GM19455 (cell line): ENCODE data around the gene SLC25A11.
A peak's percentile ranks its signal among the peaks of the same experiment; 100 is the strongest.

Experiments
- ATAC-seq: cut with Tn5 transposase; IDR thresholded peaks from one replicate; pipeline ENCODE4 v1.9.1; 2021; ENCODE audit not compliant: unreplicated experiment

The SLC25A11 gene, protein sequence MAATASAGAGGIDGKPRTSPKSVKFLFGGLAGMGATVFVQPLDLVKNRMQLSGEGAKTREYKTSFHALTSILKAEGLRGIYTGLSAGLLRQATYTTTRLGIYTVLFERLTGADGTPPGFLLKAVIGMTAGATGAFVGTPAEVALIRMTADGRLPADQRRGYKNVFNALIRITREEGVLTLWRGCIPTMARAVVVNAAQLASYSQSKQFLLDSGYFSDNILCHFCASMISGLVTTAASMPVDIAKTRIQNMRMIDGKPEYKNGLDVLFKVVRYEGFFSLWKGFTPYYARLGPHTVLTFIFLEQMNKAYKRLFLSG

DNA sequence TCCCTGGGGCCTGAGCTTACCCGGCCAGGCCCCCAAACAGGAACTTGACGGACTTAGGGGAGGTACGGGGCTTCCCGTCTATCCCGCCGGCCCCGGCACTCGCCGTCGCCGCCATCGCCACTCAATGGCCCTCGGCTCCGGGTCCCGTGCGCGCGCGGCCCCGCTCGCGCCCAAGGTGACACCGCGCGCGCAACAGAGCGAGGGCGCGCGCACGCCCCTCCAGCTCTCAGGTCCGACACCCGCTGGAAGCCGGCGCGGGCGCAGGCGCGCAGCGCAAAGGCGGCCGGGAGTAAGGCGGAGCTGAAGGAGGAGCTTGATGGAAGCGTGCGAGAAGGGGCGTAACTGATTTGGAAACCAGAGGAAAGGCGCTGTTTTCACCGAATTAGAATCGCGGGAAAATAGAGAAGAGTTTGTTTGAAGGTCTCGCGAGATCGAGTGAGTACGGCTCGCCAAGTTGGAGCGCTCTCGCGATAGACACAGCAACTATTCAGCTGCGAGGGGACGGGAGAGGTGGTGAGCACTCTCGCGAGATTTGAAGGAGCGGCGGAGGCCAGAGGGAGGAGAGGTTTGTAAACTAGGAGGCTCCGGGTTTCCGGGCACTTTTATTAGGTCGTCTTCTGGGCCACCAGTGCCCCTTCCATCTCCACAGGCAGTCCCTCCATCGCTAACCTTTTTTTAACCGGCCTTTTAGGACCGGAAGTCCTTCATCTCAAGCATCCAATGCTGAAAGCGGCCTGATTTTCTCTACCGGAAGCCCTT, at the start of gene SLC25A11, which contains the start of gene RNF167:
Gene SLC25A11 (minus strand): TSS at position 251 of the 759 bp plus-strand sequence. CDS start 136 bp downstream, at position 115.
Gene RNF167 (plus strand): TSS at position 473 of the 759 bp plus-strand sequence. CDS start 642 bp downstream, outside the sequence.
- peak; percentile 65 for ATAC-seq

DNA sequence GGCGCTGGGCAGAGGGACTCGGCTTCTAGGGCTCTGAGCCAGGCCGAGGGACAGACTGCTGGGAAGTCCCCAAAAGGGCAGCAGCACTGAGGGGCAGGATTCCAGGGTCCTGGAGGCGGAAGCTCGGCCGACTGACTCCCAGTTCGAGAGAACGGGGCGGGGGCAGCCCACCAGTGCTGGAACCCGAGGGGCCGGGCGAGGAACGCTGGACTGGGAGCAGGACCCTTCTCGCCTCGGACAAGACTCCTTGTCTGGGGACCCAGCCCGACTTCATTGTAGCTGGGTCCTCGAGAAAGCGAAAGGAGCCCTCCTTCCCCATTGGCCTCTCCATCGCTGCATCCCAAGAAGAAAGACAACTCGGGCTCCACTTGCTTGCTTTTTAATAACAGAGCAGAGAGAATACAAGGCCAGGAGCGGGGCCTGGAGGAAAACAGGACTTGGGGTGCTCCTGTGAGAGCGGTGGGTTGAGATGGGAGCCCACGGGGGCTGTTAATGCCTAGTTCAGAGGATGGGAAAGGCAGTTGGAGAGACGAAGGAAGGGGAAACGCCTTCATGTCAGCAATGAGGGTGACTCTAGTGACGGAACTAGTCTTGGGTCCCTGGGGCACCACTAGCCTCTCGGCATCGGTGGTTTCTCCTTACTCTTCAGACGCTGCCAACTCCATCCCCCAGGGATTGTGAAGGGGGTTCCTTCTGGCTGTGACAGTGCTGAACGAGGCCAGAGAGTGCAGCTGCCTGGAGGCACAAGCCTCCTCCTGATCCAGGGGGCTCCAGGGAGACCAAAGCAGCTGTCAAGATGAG, 48.1 kb upstream of the SLC25A11 start:
- no peak for ATAC-seq

DNA sequence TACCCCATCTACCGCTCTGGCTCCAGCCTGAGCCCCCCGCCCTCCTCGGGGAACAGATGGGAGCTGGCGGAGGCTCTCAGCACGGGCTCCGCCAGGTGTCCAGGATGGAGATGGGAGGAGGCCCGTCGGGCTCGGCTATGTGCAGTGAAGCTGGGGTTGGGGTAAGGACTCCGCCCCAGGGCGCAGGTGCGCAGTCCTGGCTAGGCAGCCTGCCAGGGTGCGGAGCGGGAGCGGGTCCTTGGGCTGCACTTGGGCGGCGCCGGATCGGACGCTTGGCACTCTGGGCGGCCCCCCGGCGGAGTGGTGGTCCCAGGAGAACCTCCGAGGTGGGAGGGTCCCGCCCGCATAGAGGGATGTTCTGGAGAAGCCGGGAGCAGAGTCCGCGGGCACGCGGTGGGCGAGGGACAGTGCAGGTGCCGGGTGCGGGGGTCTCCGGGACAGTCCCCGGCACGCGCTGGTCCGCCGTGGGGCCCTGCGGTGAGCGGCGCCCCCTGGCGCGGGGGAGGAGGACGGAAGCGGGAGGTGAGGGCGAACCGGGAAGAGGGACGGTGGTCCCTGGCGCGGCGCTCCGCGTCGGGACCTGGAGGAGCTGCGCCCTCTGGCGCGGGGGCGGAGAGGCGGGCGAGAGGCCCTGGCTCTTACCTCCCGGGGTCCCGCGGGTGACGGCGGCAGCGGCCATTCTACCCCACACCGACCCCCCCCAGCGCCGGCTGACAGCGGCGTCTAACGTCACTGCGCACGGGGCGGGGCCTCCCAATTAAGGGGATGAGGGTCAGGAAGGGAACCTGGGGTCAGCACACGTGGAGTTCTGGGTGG, 47.3 kb upstream of the SLC25A11 start, which contains the start of gene CAMTA2:
Gene CAMTA2 (minus strand): TSS at position 725 of the 816 bp plus-strand sequence. CDS start 1,453 bp downstream, outside the sequence.
- peak; percentile 59 for ATAC-seq

DNA sequence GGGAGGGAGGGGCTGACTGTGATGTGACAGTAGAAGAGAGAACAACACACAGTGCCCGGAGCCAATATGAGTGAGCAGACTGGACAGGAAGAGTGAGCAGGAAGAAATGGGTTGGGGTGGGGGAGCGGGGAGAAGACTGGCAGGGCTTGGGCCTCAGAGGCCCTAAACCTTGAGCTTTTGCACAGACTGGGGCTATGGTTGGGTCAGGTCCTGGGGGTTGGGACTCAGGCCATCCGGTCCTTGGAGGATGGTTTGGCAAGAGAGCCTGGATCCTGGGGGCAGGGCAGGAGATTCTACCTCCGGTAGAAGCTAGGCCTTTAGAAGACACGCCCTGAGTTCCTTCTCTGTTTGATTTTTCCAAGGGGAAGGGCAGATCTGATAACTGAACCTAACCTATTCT, 46.6 kb upstream of the SLC25A11 start:
- ATAC-seq, result no peak

DNA sequence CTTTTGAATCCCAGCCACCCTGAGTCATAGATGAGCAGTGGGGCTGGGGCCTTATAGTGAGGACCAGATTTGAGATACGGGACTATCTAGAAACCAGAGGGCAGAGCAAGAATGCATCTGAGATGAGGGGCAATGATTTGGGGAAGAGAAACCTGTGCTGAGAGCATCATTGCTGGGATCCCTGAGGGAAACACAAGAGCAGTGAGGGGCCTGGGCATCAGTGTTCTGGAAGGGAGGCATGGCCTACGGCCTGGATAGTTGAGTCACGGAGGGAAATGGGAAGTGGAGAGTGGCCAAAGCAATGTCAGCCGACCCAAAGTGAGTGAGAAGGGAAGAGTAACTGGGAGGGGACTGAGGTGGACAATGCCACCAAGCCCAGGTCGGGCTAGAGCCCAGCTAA, 42.5 kb upstream of the SLC25A11 start:
- ATAC-seq, result no peak

- ATAC-seq, result no peak
Measured at GRCh38 chr17:4980644-4981216, 40.9 kb upstream of the SLC25A11 start.

DNA sequence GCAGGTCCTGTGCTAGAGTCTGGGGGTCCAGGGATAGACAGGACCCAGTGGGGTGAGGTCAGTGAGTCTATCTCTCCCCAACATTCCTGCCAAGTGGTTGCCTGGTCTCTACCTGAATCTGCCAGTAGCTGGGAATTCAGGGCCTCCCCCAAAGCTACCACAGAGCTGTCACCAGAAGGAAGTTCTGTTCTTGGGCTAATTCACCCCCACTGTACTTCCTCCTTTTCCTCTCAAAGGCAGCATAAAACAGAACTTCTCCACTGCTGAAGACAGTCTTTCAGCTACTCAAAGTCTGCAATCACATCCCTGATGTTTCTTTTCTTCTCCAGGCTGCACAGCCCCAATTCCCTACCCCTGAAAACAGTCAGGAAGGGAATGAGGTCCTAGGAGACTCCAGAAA, 38.9 kb upstream of the SLC25A11 start:
- ATAC-seq, result no peak

DNA sequence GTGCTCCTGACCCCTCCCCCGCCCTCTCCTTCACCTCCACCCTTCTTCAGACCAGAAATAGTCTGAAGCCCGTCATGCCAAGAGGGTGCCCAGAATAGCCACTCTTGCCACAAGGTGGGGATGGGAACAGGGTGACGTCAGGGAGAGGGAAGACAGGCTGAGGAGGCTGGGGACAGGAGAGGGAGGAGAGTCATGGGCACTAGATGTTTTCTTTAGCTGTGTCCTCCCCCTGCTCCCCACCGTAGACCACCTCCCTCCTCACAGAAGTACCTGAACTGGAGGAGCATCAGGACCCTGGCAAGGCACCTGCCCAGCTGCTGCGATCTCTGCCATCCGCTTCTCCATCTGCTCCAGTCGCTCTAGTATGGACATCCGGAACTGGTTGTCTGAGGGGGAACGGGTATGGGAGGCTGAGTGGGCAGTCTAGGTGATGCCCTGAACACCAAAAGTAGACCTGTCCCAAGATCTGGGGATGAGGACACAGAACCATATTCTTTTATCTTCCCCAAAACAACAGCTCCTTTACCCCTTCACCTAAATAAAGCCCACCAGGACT, 34.3 kb upstream of the SLC25A11 start:
- no peak for ATAC-seq

DNA sequence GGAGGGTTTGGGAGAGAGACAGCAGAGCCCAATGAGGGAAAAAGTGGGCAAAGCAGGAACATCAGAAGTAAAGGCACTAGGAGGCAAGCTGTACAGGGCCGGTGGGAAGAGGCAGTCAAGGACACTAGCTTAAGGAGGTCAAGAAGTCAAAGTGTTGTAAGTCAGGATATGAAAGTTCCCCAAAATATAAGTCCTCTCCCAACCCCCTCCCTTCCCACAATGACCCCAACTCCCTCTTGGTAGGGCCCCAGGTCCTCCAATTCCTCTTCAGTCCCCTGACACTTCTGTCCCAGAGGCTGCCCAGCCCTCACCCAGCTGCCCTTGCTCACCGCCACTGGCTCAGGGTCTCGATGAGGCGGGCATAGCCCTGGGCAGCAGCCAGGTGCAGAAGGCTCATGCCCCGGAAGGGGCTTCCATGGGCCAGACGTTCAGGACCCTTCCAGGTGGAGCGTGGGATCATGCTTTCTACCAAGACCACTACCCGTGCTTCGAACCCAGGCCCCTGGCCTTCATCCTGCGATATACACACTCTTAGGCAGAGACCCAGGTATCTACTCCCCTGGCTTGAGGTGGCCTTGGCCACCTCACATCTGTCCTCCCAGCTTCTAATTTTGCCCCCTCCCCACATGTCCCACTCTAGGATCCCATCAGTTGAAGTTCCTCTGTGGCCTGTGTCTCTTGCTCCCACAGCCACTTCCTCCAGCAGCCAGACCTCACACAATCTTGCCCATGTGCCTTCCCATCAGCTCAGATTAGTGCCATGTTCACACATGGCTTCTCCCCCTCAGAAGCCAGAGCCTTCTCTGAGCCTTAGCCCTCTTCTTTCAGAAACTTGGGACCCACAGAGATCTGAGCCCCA, 33.6 kb upstream of the SLC25A11 start:
- ATAC-seq, result no peak

GRCh38 chr17:4972752-4973151, 32.9 kb upstream of the SLC25A11 start:
- no peak for ATAC-seq

DNA sequence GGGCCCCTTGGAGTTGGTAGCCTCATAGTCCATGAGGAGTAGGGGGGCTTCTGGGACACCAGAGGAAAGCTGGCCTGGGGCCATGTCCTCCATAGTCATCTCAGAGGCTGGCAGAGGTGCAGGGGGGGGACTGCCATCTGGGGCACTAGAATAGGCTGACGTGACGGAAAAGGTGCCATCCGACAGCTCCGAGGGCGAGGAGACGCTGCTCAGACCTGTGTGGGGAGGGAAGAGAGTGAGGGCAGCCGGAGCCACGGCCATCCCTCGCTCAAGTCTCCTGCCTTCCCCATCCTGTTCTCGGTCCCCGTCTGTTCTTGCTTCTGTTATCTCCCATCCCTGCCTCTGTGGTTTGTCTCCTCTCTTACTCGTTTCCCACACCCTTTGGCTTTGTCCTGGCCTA, 32.5 kb upstream of the SLC25A11 start:
- no peak for ATAC-seq

DNA sequence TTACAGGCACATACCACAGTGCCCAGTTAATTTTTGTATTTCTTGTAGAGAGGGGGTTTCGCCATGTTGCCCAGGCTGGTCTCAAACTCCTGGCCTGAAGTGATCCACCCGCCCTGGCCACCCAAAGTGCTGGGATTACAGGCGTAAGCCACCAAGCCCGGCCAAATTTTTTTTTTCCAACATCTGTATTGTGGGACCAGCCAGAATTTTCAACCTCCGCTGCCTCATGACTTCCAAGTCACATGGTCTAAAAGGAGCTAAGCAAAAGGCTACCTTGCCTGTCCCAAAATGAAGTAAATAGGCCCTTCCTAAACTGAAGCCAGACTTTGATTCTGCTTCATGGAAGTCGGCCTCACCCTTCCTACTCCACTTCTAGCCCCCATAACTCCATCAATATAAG, 32.0 kb upstream of the SLC25A11 start:
- ATAC-seq, result no peak

GRCh38 chr17:4970273-4970672, 30.4 kb upstream of the SLC25A11 start:
- ATAC-seq, result no peak

DNA sequence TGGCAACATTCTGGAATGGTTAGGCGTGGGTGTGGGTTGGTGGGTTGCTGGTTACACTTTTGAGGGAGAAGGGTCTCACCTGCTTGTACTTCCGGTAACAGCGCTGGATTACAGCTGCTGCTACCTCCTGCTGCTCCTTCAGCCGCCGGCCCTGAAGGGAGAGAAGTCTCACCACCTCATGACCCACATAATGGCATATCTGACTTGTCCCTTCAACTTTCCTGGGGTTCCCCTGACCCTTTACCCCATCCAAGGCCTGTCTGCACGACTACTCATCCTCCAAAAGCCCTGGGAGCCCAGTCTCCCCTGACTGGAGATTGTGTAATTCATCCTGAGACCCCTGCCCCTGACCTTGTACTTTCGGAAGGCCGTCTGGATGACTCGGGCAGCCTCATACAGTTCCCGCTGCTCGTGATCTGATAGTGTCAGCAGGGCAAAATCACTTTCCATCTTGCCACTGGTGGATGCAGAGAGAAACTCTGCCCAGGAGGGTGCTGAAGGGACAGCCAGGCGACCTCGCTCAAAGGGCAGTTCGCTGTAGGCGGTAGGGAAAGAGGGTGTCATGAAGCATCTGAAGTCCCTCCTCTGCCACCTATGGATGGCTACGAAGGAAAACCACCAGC, 29.8 kb upstream of the SLC25A11 start:
- no peak for ATAC-seq

DNA sequence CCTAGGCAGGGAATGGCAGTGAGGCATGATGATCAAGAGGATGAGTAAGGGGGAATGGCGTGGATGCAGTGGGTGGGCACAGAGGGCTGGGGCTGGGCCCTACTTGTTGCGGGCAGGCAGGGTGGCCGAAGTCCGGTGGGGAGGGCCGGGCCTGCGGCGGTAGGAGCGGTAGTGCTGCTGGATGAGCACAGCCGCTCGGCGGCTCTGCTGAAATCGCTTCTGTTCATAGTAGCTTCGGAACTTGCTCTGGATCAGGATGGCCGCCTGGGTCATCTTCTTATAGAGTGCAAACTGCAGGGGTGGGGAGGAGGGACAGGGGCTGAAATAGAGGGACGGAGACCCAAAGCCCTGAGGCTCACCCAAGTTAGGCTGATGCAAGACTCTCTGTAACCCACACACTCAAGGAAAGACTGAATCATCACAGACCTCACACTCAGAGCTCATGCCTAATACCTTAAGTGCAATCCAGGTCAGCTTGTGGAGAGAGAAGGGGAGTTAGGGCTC, 29.3 kb upstream of the SLC25A11 start:
- ATAC-seq, result no peak

DNA sequence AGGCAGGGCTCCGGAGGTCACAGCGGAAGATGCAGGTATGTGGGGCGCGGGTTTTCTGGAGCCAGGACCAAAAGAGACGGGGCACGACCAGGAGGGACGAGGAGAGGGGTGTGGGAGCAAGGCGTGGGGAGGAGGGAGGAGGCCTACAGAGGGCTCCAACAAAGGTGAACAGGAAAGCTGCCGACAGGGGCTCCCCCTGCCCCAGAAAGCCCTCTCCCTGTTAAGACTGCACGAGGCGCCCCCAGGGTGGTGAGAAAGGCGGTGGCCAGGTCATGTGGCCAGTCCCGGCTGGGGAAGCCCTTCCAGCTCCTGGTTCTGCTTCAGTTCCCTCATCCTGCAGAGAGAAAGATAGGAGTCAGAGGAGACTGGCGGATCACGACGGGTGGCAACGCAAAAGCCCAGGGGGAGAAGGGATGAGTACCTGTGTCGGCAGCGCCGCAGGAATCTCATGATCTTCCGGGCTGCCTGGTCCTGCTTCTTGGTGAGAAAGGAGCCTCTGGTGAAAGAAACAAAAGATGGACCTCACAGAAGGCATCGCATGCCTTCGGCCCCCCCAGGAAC, 28.7 kb upstream of the SLC25A11 start:
- no peak for ATAC-seq

GRCh38 chr17:4967539-4968485, 28.0 kb upstream of the SLC25A11 start, which contains the start of gene SPAG7:
SPAG7 (minus strand) TSS chr17:4967817; CDS start chr17:4967804, 13 bp downstream.
- ATAC-seq, result peak; percentile 52
